HEK293T (cell line): ENCODE results near the gene ARHGAP6.

ENCODE experiments used
- LEF1 ChIP-seq: fragments of 450-650 bp; IDR thresholded peaks from 2 replicates; pipeline ENCODE4 v1.6.1; 2017; ENCODE audit warnings: mild to moderate bottlenecking, borderline replicate concordance
- NFRKB ChIP-seq: fragments of 450-650 bp; IDR thresholded peaks from 2 replicates; pipeline ENCODE4 v1.6.1; 2016; ENCODE audit warnings: mild to moderate bottlenecking, moderate library complexity
- TARDBP ChIP-seq: fragments of 450-650 bp; IDR thresholded peaks from 2 replicates; pipeline ENCODE4 v1.6.1; 2016

DNA sequence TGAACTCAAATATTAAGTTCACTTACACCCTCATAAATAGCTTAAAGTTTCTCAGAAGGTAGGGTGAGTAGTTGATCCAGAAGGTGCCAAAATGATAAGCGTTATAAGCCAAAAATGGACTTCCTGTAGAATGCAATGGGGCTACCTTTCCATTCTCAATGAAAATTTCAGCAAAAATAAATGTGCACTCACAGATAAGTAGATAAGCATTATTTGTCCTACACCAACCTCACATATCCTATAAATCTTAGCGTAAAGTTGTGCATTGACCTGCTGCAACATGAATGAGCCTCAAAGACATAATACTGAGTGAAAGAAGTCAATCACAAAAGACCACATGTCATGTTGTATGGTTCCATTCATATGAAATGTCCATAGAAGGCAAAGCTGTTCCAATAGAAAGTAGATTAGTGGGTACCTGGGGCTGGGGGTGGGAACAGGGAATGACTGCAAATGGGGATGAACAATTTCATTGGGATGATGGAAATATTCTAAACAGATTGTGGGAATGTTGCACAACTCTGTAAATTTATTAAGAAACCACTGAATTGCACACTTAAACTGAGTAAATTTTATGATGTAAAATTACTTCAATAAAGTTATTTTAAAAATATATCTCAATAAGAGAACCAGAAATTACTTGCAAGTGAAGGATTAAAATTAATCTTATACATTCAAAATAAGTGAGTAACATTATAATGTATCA lies 271.6 kb downstream of the ARHGAP6 start:
- TF ChIP-seq NFRKB (no peak), TARDBP (no peak), LEF1 (no peak)
